Renal cortical epithelial cell (primary cell): ENCODE results near the gene FCF1. TPM values are rescaled to one million over a fixed set of nuclear protein-coding genes. Genes with fewer than 3 reads are reported as not detected.
"Not testable (repeated sequence)": the region's sequence is repeated elsewhere in the genome, so short reads cannot be mapped to it uniquely, and the experiment has no call there.

ENCODE experiments used
- DNase-seq: peaks from one replicate; pipeline ENCODE4 v3.0.0-alpha.2; 2011; ENCODE audit warnings: low read depth
- total RNA-seq: library from RNA; depleted of rRNA; stranded (reverse); fragments of >200 nt; gene quantifications from 2 replicates; pipeline ENCODE4 v1.2.3, GENCODE V29; 2014

FCF1 gene
- total RNA-seq, 1 donor from 2014 or later, result 66.0 TPM

- DNase-seq, result no peak
Observed at GRCh38 chr14:74698465-74698864, 14.5 kb upstream of the FCF1 start.

- no peak for DNase-seq
Observed at GRCh38 chr14:74702293-74702692, 10.7 kb upstream of the FCF1 start.

DNA sequence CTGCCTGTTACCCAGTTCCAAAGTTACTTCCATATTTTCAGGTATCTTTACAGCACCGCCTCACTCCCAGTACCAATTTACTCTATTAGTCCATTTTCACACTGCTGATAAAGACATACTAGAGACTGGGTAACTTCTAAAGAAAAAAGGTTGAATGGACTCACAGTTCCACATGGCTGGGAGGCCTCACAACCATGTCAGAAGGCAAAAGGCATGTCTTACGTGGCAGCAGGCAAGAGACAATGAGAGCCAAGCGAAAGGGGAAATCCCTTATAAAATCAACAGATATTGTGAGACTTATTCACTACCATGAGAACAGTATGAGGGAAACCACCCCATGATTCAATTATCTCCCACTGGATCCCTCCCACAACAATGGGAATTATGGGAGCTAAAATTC lies 9.9 kb upstream of the FCF1 start:
- no peak for DNase-seq

DNA sequence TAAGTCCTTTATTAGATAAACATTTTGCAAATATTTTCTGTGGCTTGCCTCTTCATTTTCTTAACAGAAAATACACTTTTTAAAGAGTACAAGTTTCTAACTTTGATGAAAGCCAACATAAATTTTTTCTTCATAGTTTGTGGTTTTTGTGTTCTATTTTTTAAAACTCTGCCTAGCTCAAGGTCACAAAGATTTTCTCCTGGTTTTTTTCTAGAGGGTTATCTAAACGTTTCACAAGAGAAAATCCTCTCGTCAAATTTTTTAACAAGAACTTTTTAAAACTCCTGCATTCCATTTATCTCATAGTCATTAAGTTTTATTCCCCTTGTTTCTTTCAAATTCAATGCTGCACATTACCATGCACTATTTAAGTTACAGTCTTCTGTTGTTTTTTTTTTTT lies 8.3 kb upstream of the FCF1 start:
- no peak for DNase-seq

DNA sequence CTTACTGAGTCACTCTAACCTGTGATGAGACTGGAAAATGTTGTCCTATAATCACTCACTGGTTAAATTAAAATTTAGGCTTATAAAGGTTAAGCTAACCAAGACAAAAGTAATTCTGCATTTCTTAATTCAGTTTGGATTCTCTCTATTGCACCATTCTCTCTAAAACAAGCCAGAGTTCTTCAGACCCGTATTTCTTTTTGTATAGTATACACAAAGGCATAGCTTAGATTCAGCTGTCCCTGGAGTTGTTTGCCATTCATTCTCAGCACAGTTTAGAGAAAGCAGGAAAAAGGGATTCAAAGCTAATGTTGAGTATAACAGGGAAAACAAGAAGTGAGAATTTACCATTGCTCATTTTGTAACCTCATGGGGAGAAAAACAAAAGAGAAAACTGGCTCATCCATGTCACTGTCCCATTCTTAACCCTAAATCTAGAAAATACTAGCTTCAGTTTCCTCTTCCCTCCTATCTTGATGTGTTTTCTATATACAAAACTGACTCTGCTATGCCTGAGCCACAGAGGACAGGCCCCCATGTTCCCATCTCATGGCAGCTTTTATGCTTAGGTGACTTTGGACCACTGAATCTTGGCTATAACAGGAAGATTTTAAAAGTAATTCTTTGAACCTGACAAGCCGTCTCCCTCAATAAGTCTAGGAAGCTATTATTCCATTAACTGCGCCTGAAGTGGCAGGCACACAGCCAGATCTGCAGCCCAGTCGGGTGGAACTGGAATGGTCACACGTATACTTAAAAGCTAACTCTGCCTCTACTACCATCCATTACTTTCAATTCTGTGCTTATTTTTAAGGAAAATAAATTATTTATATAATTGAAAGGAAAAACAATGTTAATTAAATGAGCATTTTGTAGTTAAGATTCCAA lies 7.1 kb upstream of the FCF1 start:
- peak; percentile 70 for DNase-seq

DNA sequence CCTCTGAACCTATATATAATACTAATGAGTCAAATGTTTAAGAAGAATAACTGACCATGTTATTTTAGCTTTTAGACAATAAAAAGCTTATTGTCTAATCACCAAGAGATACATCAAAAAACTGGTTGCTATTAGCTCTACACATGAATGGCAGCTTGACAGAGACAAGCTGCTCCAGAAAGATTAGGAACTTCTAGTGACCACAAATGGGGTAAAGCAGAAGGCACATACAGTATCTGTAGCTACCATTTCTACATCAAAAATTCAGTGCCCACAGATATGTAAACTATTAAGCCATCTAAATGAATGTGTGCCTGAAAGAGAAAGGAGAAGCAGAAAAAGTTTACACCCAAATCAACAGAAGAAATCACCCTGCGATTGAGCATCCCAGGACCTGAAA lies 2.5 kb upstream of the FCF1 start:
- DNase-seq, result no peak

GRCh38 chr14:74711651-74712050 lies 1.3 kb upstream of the FCF1 start:
- DNase-seq, result no peak

- DNase-seq, result no peak
Observed at GRCh38 chr14:74713395-74713735, 421 bp downstream of the FCF1 start.

DNA sequence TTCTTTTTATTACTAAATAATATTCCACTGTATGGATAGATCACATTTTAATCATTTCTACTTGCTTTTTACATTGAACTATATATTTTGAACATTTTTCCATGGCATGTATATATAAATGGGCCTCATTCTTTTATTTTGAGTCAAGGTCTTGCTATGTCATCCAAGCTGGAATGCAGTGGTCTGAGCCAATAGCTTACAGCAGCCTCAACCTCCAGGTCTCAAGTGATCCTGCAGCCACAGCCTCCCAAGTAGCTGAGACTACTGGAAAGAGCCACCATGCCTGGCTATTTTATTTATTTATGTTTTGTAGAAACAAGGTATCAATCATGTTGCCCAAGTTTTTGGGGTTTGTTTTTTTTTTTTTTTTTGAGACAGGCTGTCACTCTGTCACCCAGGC lies 7.6 kb downstream of the FCF1 start:
- no peak for DNase-seq

DNA sequence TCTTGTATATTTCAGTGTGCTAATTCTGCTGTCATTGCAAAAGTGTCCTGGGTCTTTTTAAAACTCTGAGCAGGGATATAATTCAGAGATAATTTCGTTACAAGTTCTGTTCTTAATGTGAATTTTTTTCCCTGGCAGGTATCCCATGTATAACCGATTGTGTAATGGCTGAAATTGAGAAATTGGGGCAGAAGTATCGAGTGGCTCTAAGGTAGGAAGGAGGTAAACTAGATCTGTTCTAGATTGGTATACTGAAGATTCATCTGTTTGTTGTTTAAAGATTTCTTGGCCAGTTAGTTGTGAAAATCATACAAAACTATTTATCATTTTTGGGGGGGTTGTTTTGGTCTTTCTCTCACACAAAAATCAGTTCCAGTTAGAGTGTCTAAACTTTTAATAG lies 10.2 kb downstream of the FCF1 start:
- DNase-seq, result no peak

DNA sequence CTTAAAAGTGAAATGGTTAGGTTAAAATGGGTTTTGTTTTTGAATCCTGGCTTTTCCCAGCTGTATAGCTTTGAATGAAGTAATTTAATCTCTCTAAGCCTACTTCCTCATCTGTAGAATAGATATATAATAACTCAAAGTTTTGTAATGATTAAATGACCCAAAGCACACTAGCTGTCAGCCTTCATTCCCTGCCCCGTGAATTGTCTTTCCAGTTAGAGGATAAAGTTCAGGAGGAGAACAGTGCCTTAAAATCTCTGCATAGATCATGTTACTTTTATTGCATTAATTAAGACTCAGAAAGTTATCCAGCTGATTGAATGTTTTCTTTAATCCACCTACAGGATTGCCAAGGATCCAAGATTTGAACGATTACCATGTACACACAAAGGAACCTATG lies 19.4 kb downstream of the FCF1 start:
- no peak for DNase-seq

DNA sequence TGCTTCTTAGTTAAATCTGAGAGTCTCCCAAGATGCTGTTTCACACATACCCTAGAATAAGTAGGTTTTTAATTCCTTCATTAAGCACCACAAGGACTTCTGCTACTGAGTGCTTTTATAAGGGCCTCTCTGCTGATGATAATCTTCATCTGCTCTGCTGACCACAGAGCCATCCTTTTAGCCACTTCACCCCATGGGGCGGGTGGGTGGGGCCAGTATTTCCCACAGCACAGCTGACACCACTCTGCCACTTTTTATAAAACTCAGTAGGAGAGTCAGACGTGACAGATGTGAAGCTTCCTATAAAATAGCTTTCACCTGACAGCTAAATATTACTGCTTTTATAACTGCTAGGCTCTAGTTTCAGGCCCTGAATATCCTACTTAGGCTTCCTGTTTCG lies 20.3 kb downstream of the FCF1 start:
- no peak for DNase-seq

- DNase-seq, result peak; percentile 6
Observed at GRCh38 chr14:74735125-74735524, 22.2 kb downstream of the FCF1 start.

DNA sequence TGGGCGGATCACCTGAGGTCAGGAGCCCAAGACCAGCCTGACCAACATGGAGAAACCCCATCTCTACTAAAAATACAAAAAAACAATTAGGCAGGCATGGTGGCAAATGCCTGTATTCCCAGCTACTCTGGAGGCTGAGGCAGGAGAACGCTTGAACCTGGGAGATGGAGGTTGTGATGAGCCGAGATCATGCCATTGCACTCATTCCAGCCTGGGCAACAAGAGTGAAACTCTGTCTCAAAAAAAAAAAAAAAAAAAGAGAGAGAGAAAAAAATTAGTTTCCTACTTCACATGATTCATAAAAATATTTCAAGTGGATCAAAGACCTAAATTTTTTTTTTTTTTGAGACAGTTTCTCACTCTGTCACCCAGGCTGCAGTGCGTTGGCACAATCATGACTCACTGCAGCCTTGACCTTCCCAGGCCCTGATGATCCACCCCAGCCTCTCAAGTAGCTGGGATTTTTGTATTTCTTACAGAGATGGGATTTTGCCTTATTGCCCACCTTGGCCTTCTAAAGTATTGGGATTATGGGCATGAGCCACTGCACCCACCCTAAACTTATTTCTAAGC lies 24.9 kb downstream of the FCF1 start:
- DNase-seq, result no peak

DNA sequence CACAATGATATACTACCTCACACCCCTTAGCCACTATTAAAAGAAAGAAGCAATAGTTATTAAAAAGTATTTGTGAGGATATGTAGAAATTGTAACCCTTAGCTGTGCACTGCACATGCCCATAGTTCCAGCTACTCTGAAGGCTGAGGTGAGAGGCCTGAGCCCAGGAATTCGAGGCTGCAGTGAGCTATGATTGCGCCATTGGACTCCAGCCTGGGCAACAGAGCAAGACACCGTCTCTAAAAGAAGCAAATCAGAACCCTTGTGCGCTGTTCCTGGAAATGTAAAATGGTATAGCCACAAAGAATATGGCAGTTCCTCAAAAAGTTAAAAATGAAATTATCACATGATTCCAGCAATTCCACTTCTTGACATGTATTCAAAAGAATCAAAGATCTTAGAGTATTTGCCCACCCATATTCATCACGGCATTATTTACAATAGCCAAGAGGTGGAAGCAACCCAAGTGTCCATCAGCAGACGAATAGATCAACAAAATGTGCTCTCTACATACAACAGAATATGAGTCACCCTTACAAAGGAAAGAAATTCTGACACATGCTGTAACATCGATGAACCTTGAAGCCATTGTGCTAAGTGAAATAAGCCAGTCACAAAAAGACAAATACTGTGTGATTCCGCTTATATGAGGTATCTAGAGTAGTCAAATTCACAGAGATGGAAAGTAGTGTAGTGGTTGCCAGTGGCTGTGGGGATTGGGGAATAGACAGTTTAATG lies 26.5 kb downstream of the FCF1 start:
- DNase-seq, result peak; percentile 46

GRCh38 chr14:74747237-74747636 lies 34.3 kb downstream of the FCF1 start:
- DNase-seq, result no peak

GRCh38 chr14:74754157-74754556 lies 41.2 kb downstream of the FCF1 start:
- DNase-seq, result no peak

GRCh38 chr14:74754899-74755298 lies 42.0 kb downstream of the FCF1 start:
- no peak for DNase-seq

GRCh38 chr14:74756326-74756725 lies 43.4 kb downstream of the FCF1 start:
- DNase-seq, result no peak

DNA sequence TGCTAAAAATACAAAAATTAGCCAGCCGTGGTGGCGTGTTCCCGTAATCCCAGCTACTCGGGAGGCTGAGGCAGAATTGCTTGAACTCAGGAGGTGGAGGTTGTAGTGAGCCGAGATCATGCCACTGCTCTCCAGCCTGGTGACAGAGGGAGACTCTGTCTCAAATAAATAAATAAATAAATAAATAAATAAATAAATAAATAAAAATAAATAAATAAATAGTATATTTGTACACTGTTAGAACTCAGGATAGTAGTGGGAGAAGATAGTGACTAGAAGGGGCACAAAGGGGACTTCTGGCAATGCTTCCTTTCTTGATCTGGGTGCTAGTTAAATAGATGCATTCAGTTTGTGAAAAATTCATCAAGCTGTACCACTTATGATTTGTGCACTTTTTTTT lies 45.6 kb downstream of the FCF1 start:
- DNase-seq, result not testable (repeated sequence)

DNA sequence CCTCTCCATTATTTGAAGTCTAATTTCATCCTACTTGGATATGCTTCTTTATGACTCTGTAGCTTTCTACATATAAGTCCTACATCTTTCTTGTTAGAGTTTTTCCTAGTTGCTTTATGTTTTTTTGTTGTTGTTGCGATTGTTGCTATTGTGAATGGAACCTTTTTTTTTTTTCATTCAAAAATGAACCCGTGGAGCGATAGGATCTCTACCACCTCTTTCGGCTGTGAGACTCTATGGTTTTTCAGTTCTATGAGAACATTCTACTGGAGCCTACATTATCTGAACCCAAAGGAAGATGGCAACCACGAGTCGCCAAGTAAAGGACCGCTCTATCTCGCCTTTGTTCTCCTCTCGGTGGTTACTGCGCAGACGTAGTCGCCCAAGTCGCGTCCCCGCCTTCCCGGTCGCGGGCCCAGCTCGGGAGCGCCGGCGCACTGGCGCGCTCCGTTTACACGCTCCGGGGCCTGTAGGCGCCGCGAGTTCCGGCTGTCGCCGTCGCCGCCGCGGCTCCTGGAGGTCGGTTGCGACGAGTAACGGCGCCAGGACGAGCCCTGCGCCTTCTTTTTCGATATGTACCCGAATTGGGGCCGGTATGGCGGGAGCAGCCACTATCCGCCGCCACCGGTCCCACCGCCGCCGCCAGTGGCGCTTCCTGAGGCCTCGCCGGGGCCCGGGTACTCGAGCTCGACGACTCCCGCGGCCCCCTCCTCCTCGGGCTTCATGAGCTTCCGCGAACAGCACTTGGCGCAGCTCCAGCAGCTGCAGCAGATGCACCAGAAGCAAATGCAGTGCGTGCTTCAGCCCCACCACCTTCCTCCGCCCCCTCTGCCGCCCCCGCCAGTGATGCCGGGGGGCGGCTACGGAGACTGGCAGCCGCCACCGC lies 50.2 kb downstream of the FCF1 start, which contains the start of gene YLPM1:
YLPM1 (plus strand) TSS at position 400 of the 886 bp plus-strand sequence; CDS start at position 574, 174 bp downstream.
- DNase-seq, result peak; percentile 94
